GM23338 (cell line): ENCODE measurements around the gene PYGO2. TPM values are rescaled to one million over a fixed set of nuclear protein-coding genes. Genes with fewer than 3 reads are reported as not detected.
A peak's percentile ranks its signal among the peaks of the same experiment; 100 is the strongest.

ENCODE experiments used
- ATAC-seq: fragments of 200-7000 bp; cut with Tn5 transposase; 3 replicates; pipeline ENCODE4 v1.9.1; 2020
- DNase-seq: peaks from one replicate; pipeline ENCODE4 v3.0.0-alpha.2; 2015; ENCODE audit warnings: low spot score
- H2AFZ ChIP-seq: fragments of 200-600 bp; sonication (generic); 2 replicates; pipeline ENCODE4 v1.8.0; 2016; ENCODE audit warnings: antibody characterized with exemption, mild to moderate bottlenecking, moderate library complexity
- H3F3A ChIP-seq: fragments of 200-600 bp; sonication (generic); replicated peaks from 2 replicates; pipeline ENCODE4 v1.8.0; 2017; ENCODE audit warnings: antibody characterized with exemption, mixed run types, low read depth
- H3K27ac ChIP-seq: fragments of 200-600 bp; sonication (generic); 2 replicates; pipeline ENCODE4 v1.6.1; 2016; ENCODE audit warnings: low read depth
- H3K27me3 ChIP-seq: fragments of 200-600 bp; sonication (generic); 2 replicates; pipeline ENCODE4 v1.8.0; 2016; ENCODE audit warnings: mild to moderate bottlenecking, mixed run types, moderate library complexity; ENCODE audit not compliant: insufficient read depth
- H3K36me3 ChIP-seq: fragments of 200-600 bp; sonication (generic); 2 replicates; pipeline ENCODE4 v1.8.0; 2016; ENCODE audit warnings: mild to moderate bottlenecking; ENCODE audit not compliant: insufficient read depth
- H3K4me1 ChIP-seq: fragments of 200-600 bp; sonication (generic); 2 replicates; pipeline ENCODE4 v1.8.0; 2016; ENCODE audit warnings: mild to moderate bottlenecking, moderate library complexity; ENCODE audit not compliant: insufficient read depth
- H3K4me2 ChIP-seq: fragments of 200-600 bp; sonication (generic); 2 replicates; pipeline ENCODE4 v1.7.1; 2017; ENCODE audit warnings: mixed run types
- H3K4me3 ChIP-seq: fragments of 200-600 bp; sonication (generic); 2 replicates; pipeline ENCODE4 v1.6.1; 2016; ENCODE audit warnings: mixed run types
- H3K79me2 ChIP-seq: fragments of 200-600 bp; sonication (generic); replicated peaks from 2 replicates; pipeline ENCODE4 v1.8.0; 2017; ENCODE audit warnings: mild to moderate bottlenecking; ENCODE audit not compliant: insufficient read depth
- H3K9me2 ChIP-seq: fragments of 200-600 bp; sonication (generic); 2 replicates; pipeline ENCODE4 v1.8.0; 2017; ENCODE audit not compliant: insufficient read depth
- H4K20me1 ChIP-seq: fragments of 200-600 bp; sonication (generic); replicated peaks from 2 replicates; pipeline ENCODE4 v1.8.0; 2017; ENCODE audit warnings: mild to moderate bottlenecking; ENCODE audit not compliant: insufficient read depth
- H3K27ac Mint-ChIP-seq: 2 replicates; pipeline ENCODE4 v1.8.0; 2020; ENCODE audit warnings: inconsistent platforms, mild to moderate bottlenecking, moderate library complexity, mixed read lengths
- H3K27me3 Mint-ChIP-seq: 3 replicates; pipeline ENCODE4 v1.8.0; 2022; ENCODE audit warnings: low read depth, mild to moderate bottlenecking, moderate library complexity, mixed read lengths, inconsistent platforms; ENCODE audit not compliant: insufficient read depth, poor library complexity
- H3K36me3 Mint-ChIP-seq: 3 replicates; pipeline ENCODE4 v1.8.0; 2021; ENCODE audit warnings: low read depth, mild to moderate bottlenecking, inconsistent platforms, moderate library complexity, mixed read lengths
- H3K4me1 Mint-ChIP-seq: 3 replicates; pipeline ENCODE4 v1.8.0; 2020; ENCODE audit warnings: mild to moderate bottlenecking, inconsistent platforms, mixed read lengths
- H3K4me3 Mint-ChIP-seq: 3 replicates; pipeline ENCODE4 v1.8.0; 2021; ENCODE audit warnings: moderate library complexity, mild to moderate bottlenecking, inconsistent platforms, mixed read lengths
- H3K9me3 Mint-ChIP-seq: 3 replicates; pipeline ENCODE4 v1.8.0; 2020; ENCODE audit warnings: moderate library complexity, mild to moderate bottlenecking, inconsistent platforms, mixed read lengths
- CREB1 ChIP-seq: fragments of 250-450 bp; sonication (Bioruptor Pico); IDR thresholded peaks from 2 replicates; pipeline ENCODE4 v1.5.0; 2020; ENCODE audit warnings: low read depth, mild to moderate bottlenecking, moderate library complexity
- POLR2AphosphoS5 ChIP-seq: IDR thresholded peaks from 2 replicates; pipeline ENCODE4 v1.6.1; 2016; ENCODE audit warnings: antibody characterized with exemption, low read depth
- STAT1 ChIP-seq: IDR thresholded peaks from one replicate; pipeline ENCODE4 v1.6.1; 2016; ENCODE audit warnings: antibody characterized with exemption; ENCODE audit not compliant: unreplicated experiment
- ZNF331 ChIP-seq: fragments of 250-450 bp; sonication (Bioruptor Pico); IDR thresholded peaks from 2 replicates; pipeline ENCODE4 v1.5.0; 2020; ENCODE audit warnings: low read depth, mild to moderate bottlenecking, moderate library complexity
- polyA plus RNA-seq: library from polyadenylated mRNA; unstranded; fragments of >200 nt; fragmentation: Nextera tagmentation; extraction: Ambion mirVana; gene quantifications from 2 replicates; pipeline ENCODE4 v1.2.1, GENCODE V29; 2016
- total RNA-seq: library from RNA; depleted of rRNA; stranded (reverse); fragments of >200 nt; shearing (Covaris generic); gene quantifications from 2 replicates; pipeline ENCODE4 v1.2.3, GENCODE V29; 2014
- TF ChIP-seq, protein P1 (sequence below): IDR thresholded peaks from one replicate; pipeline ENCODE4 v1.6.1; 2018; ENCODE audit warnings: antibody characterized with exemption; ENCODE audit not compliant: unreplicated experiment
- TF ChIP-seq, protein P2 (sequence below): IDR thresholded peaks from 2 replicates; pipeline ENCODE4 v1.6.1; 2016; ENCODE audit warnings: antibody characterized with exemption
- TF ChIP-seq, protein P3 (sequence below): fragments of 250-450 bp; sonication (Bioruptor Pico); IDR thresholded peaks from 2 replicates; pipeline ENCODE4 v1.5.0; 2020; ENCODE audit warnings: mild to moderate bottlenecking, moderate library complexity

The PYGO2 gene
- total and polyA plus RNA-seq, 2 experiments from 2014 or later: 11.0 to 29.0 TPM

DNA sequence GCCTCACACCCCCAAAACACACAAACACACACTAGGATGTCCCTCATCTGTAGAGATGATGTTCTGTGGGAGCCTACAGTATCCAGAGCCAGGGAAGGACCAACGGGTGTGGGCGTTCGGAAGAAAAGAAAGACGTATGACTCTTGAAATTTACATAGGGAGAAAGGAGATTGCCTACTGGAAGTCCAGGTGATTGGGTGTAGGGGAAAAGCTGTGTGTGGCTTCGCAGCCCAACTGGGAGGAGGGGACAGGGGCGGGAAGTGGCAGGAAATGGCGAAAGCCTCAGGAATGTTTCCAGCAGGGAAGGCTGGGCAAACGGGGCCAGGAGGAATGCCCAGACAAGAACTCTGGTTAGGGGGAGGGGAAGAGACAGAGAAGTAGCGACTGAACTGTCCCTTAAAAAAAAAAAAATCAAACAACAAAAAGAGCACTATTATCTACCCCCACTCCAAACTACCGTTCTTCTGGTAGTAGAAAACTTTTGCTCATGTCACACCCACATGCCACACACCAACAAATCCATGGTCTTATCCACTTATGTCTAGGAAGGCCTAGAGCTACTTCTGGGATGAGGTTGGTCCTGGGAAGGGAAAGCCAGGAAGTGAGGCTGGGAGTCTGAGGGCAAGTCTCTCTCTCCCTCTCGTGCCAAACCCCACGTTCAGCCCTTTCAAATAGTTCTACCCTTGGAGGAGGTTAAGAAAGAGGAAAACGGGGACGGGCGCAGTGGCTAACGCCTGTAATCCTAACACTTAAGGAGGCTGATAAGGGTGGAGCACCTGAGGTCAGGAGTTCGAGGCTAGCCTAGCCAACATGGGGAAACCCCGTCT is 11.1 kb upstream of the PYGO2 start:
- Histone ChIP-seq H4K20me1 (peaks cover 25% of the 10 kb centered on the region), H3K27me3 (no peaks in the 10 kb centered on the region), H3K79me2 (peaks cover 62% of the 10 kb centered on the region), H3K27ac (peak overlapping the region; percentile 100), H3K4me3 (peak overlapping the region; percentile 82), H3K36me3 (peaks cover 2% of the 10 kb centered on the region; the same call in 1 of the 2 replicates), H3K9me2 (no peaks in the 10 kb centered on the region), H3K4me2 (peak overlapping the region; percentile 90), H2AFZ (no peak overlapping the region), H3K4me1 (peaks cover 34% of the 10 kb centered on the region), H3F3A (peaks cover 20% of the 10 kb centered on the region)
- Mint-ChIP-seq H3K4me1 (peaks cover 32% of the 10 kb centered on the region), H3K9me3 (peaks cover 3% of the 10 kb centered on the region; the same call in 1 of the 3 replicates), H3K4me3 (no peak overlapping the region), H3K27ac (no peak overlapping the region), H3K27me3 (peaks cover 15% of the 10 kb centered on the region), H3K36me3 (peaks cover 35% of the 10 kb centered on the region)
- ATAC-seq: peak; percentile 19
- TF ChIP-seq, protein P1, sequence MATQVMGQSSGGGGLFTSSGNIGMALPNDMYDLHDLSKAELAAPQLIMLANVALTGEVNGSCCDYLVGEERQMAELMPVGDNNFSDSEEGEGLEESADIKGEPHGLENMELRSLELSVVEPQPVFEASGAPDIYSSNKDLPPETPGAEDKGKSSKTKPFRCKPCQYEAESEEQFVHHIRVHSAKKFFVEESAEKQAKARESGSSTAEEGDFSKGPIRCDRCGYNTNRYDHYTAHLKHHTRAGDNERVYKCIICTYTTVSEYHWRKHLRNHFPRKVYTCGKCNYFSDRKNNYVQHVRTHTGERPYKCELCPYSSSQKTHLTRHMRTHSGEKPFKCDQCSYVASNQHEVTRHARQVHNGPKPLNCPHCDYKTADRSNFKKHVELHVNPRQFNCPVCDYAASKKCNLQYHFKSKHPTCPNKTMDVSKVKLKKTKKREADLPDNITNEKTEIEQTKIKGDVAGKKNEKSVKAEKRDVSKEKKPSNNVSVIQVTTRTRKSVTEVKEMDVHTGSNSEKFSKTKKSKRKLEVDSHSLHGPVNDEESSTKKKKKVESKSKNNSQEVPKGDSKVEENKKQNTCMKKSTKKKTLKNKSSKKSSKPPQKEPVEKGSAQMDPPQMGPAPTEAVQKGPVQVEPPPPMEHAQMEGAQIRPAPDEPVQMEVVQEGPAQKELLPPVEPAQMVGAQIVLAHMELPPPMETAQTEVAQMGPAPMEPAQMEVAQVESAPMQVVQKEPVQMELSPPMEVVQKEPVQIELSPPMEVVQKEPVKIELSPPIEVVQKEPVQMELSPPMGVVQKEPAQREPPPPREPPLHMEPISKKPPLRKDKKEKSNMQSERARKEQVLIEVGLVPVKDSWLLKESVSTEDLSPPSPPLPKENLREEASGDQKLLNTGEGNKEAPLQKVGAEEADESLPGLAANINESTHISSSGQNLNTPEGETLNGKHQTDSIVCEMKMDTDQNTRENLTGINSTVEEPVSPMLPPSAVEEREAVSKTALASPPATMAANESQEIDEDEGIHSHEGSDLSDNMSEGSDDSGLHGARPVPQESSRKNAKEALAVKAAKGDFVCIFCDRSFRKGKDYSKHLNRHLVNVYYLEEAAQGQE: peak; percentile 24
- TF ChIP-seq ZNF331 (no peak), CREB1 (CRISPR knock-in tag) (peak; percentile 49), STAT1 (no peak), POLR2AphosphoS5 (peak; percentile 94)
- TF ChIP-seq, protein P2, sequence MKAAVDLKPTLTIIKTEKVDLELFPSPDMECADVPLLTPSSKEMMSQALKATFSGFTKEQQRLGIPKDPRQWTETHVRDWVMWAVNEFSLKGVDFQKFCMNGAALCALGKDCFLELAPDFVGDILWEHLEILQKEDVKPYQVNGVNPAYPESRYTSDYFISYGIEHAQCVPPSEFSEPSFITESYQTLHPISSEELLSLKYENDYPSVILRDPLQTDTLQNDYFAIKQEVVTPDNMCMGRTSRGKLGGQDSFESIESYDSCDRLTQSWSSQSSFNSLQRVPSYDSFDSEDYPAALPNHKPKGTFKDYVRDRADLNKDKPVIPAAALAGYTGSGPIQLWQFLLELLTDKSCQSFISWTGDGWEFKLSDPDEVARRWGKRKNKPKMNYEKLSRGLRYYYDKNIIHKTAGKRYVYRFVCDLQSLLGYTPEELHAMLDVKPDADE: peak; percentile 88
- peak; percentile 98 for DNase-seq

DNA sequence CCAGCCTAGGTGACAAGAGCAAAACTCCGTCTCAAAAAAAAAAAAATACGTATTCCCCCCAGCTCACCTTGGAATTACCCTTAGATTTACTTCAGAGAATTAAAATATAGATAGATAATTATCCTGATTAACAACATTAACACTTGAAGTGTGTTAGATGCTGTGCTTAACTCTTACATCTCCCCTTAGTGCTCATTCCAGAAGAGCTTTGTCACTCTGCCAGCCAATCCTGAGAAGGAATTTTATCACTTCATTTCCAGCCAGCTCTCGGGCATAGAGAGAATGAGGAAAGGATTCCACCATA is 10.6 kb upstream of the PYGO2 start:
- Histone ChIP-seq H3F3A (peaks cover 20% of the 10 kb centered on the region), H3K27me3 (no peaks in the 10 kb centered on the region), H3K27ac (peak overlapping the region; percentile 97), H3K4me1 (peaks cover 30% of the 10 kb centered on the region), H3K9me2 (no peaks in the 10 kb centered on the region), H2AFZ (no peak overlapping the region), H3K36me3 (peaks cover 5% of the 10 kb centered on the region), H4K20me1 (peaks cover 21% of the 10 kb centered on the region), H3K79me2 (peaks cover 62% of the 10 kb centered on the region), H3K4me2 (peak overlapping the region; percentile 90), H3K4me3 (peak overlapping the region; percentile 82)
- no peak for TF ChIP-seq POLR2AphosphoS5
- TF ChIP-seq, protein P3, sequence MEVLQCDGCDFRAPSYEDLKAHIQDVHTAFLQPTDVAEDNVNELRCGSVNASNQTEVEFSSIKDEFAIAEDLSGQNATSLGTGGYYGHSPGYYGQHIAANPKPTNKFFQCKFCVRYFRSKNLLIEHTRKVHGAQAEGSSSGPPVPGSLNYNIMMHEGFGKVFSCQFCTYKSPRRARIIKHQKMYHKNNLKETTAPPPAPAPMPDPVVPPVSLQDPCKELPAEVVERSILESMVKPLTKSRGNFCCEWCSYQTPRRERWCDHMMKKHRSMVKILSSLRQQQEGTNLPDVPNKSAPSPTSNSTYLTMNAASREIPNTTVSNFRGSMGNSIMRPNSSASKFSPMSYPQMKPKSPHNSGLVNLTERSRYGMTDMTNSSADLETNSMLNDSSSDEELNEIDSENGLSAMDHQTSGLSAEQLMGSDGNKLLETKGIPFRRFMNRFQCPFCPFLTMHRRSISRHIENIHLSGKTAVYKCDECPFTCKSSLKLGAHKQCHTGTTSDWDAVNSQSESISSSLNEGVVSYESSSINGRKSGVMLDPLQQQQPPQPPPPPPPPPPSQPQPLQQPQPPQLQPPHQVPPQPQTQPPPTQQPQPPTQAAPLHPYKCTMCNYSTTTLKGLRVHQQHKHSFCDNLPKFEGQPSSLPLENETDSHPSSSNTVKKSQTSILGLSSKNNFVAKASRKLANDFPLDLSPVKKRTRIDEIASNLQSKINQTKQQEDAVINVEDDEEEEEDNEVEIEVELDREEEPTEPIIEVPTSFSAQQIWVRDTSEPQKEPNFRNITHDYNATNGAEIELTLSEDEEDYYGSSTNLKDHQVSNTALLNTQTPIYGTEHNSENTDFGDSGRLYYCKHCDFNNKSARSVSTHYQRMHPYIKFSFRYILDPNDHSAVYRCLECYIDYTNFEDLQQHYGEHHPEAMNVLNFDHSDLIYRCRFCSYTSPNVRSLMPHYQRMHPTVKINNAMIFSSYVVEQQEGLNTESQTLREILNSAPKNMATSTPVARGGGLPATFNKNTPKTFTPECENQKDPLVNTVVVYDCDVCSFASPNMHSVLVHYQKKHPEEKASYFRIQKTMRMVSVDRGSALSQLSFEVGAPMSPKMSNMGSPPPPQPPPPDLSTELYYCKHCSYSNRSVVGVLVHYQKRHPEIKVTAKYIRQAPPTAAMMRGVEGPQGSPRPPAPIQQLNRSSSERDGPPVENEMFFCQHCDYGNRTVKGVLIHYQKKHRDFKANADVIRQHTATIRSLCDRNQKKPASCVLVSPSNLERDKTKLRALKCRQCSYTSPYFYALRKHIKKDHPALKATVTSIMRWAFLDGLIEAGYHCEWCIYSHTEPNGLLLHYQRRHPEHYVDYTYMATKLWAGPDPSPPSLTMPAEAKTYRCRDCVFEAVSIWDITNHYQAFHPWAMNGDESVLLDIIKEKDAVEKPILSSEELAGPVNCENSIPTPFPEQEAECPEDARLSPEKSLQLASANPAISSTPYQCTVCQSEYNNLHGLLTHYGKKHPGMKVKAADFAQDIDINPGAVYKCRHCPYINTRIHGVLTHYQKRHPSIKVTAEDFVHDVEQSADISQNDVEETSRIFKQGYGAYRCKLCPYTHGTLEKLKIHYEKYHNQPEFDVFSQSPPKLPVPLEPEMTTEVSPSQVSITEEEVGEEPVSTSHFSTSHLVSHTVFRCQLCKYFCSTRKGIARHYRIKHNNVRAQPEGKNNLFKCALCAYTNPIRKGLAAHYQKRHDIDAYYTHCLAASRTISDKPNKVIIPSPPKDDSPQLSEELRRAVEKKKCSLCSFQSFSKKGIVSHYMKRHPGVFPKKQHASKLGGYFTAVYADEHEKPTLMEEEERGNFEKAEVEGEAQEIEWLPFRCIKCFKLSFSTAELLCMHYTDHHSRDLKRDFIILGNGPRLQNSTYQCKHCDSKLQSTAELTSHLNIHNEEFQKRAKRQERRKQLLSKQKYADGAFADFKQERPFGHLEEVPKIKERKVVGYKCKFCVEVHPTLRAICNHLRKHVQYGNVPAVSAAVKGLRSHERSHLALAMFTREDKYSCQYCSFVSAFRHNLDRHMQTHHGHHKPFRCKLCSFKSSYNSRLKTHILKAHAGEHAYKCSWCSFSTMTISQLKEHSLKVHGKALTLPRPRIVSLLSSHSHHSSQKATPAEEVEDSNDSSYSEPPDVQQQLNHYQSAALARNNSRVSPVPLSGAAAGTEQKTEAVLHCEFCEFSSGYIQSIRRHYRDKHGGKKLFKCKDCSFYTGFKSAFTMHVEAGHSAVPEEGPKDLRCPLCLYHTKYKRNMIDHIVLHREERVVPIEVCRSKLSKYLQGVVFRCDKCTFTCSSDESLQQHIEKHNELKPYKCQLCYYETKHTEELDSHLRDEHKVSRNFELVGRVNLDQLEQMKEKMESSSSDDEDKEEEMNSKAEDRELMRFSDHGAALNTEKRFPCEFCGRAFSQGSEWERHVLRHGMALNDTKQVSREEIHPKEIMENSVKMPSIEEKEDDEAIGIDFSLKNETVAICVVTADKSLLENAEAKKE (CRISPR knock-in tag): no peak
- Mint-ChIP-seq H3K36me3 (peaks cover 35% of the 10 kb centered on the region), H3K9me3 (peaks cover 3% of the 10 kb centered on the region; the same call in 1 of the 3 replicates), H3K4me1 (peaks cover 36% of the 10 kb centered on the region), H3K27ac (no peak overlapping the region), H3K27me3 (peaks cover 14% of the 10 kb centered on the region), H3K4me3 (no peak overlapping the region)
- no peak for ATAC-seq
- no peak for DNase-seq
